ENCODE results near the gene LOXHD1. TPM values are rescaled to one million over a fixed set of nuclear protein-coding genes. Genes with fewer than 3 reads are reported as not detected.

LOXHD1 gene
- total RNA-seq, 3 donors from 2014 or later (not counting 1 experiment from before 2014, with no cell fraction given) = 0.11 to 0.48 (median 0.14) TPM

- intact Hi-C loops (cut with micrococcal nuclease) = no loop called here
- no peaks in the 10 kb centered on the region for H3K4me1 Mint-ChIP-seq
- TF ChIP-seq CTCF (IDR thresholded peaks at IDR 0.05) = no peak
- DNase-seq (no peak), ATAC-seq (no peak)
- H3K36me3 Mint-ChIP-seq = no peaks in the 10 kb centered on the region
- Histone ChIP-seq H3K4me3 (ENCODE audit: low read length) (no peak overlapping the region), H3K36me3 (ENCODE audit: control insufficient read depth, insufficient read depth, low read length) (no peaks in the 10 kb centered on the region), H3K4me1 (ENCODE audit: control insufficient read depth, insufficient read depth, low read length) (no peaks in the 10 kb centered on the region), H3K27me3 (ENCODE audit: control insufficient read depth, insufficient read depth, low read length) (no peaks in the 10 kb centered on the region), H3K9me3 (ENCODE audit: control insufficient read depth, insufficient read depth, low read length) (no peaks in the 10 kb centered on the region), H3K27ac (ENCODE audit: low read length) (no peak overlapping the region)
- H3K27me3 Mint-ChIP-seq (ENCODE audit: low read depth in 2 of 2) = peaks cover 31 to 32% of the 10 kb centered on the region in 2 donors
- H3K4me3 Mint-ChIP-seq = no peak overlapping the region
- WGBS (ENCODE audit: insufficient coverage) = 89% methylated on average over 5 of the region's 5 CpGs
- H3K9me3 Mint-ChIP-seq = no peaks in the 10 kb centered on the region
- no peak overlapping the region for H3K27ac Mint-ChIP-seq
Observed at GRCh38 chr18:46607926-46608325, 49.1 kb downstream of the LOXHD1 start.

GRCh38 chr18:46601141-46601805, 55.7 kb downstream of the LOXHD1 start:
- H3K4me1 Mint-ChIP-seq = peaks cover 10 to 14% of the 10 kb centered on the region in 2 donors
- 68% methylated on average over 13 of the region's 17 CpGs for WGBS (ENCODE audit: insufficient coverage)
- no peaks in the 10 kb centered on the region for H3K36me3 Mint-ChIP-seq
- DNase-seq (no peak), ATAC-seq (peak in 1 of 3 donors; percentile 51)
- Histone ChIP-seq H3K27ac (ENCODE audit: low read length) (no peak overlapping the region), H3K27me3 (ENCODE audit: control insufficient read depth, insufficient read depth, low read length) (no peaks in the 10 kb centered on the region), H3K4me1 (ENCODE audit: control insufficient read depth, insufficient read depth, low read length) (peaks cover 5% of the 10 kb centered on the region), H3K36me3 (ENCODE audit: control insufficient read depth, insufficient read depth, low read length) (no peaks in the 10 kb centered on the region), H3K4me3 (ENCODE audit: low read length) (no peak overlapping the region), H3K9me3 (ENCODE audit: control insufficient read depth, insufficient read depth, low read length) (no peaks in the 10 kb centered on the region)
- intact Hi-C loops (cut with micrococcal nuclease) = no loop called here
- peaks cover 14 to 24% of the 10 kb centered on the region in 2 donors for H3K27me3 Mint-ChIP-seq (ENCODE audit: low read depth in 2 of 2)
- H3K9me3 Mint-ChIP-seq = no peaks in the 10 kb centered on the region
- H3K27ac Mint-ChIP-seq = no peak overlapping the region
- no peak for TF ChIP-seq CTCF (IDR thresholded peaks at IDR 0.05)
- H3K4me3 Mint-ChIP-seq = no peak overlapping the region

GRCh38 chr18:46596119-46596518, 60.9 kb downstream of the LOXHD1 start:
- Mint-ChIP-seq H3K27ac (peak overlapping the region in 1 of 2 donors; percentile 65), H3K9me3 (no peaks in the 10 kb centered on the region), H3K27me3 (ENCODE audit: low read depth in 2 of 2) (peaks cover 4 to 26% of the 10 kb centered on the region in 2 donors), H3K4me1 (peaks cover 21 to 24% of the 10 kb centered on the region in 2 donors), H3K4me3 (peak overlapping the region; percentile 14), H3K36me3 (no peaks in the 10 kb centered on the region)
- Histone ChIP-seq H3K36me3 (ENCODE audit: control insufficient read depth, insufficient read depth, low read length) (no peaks in the 10 kb centered on the region), H3K27ac (ENCODE audit: low read length) (no peak overlapping the region), H3K4me1 (ENCODE audit: control insufficient read depth, insufficient read depth, low read length) (peaks cover 2% of the 10 kb centered on the region), H3K27me3 (ENCODE audit: control insufficient read depth, insufficient read depth, low read length) (peaks cover 4% of the 10 kb centered on the region), H3K9me3 (ENCODE audit: control insufficient read depth, insufficient read depth, low read length) (no peaks in the 10 kb centered on the region), H3K4me3 (ENCODE audit: low read length) (no peak overlapping the region)
- intact Hi-C loops (cut with micrococcal nuclease) = no loop called here
- no peak for DNase-seq
- peak; percentile 32 to 88 (median 49) for ATAC-seq
- no peak for TF ChIP-seq CTCF (IDR thresholded peaks at IDR 0.05)
